GM23248 (cell line): Measurements from ENCODE around the gene RPS6KA5.

Experiments used
- EZH2 ChIP-seq: fragments of 200-600 bp; sonication (generic); IDR thresholded peaks from 2 replicates; pipeline ENCODE4 v1.6.1; 2018; ENCODE audit warnings: antibody characterized with exemption, mild to moderate bottlenecking; ENCODE audit not compliant: insufficient read depth, poor library complexity, severe bottlenecking
- EZH2phosphoT487 ChIP-seq: fragments of 200-600 bp; sonication (generic); IDR thresholded peaks from 2 replicates; pipeline ENCODE4 v1.6.1; 2018; ENCODE audit warnings: antibody characterized with exemption, moderate library complexity, mild to moderate bottlenecking, low read depth; ENCODE audit not compliant: insufficient read depth

DNA sequence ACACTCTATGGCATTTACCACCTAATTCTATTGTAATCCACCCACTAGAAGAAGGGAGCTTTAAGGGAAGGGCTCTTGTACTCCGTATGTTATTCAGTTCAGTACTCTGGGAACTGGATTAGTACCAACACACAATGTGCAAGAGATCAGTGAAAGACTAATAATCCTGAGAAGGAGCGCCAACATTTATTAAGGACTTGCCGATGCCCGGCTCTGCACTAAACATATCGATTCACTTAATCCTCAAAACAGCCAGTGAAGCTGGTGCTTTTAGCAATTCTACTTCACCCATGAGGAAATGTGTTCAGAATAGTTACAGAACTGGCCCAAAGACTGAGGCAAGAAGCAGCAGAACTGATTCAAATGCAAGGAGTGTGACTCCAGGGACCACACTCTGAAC lies 80.9 kb downstream of the RPS6KA5 start:
- TF ChIP-seq EZH2 = no peak
- no peak for TF ChIP-seq EZH2phosphoT487
